G401 (cell line): ENCODE measurements around the gene OPN1SW. TPM values are rescaled to one million over a fixed set of nuclear protein-coding genes. Genes with fewer than 3 reads are reported as not detected.
A peak's percentile ranks its signal among the peaks of the same experiment; 100 is the strongest.

Experiments
- DNase-seq: peaks from one replicate; pipeline ENCODE4 v3.0.0-alpha.2; 2015; ENCODE audit warnings: low spot score
- in situ Hi-C: cut with HindIII; loops from 2 replicates; pipeline ENCODE4 v1.10.0; 2016; ENCODE audit warnings: low sequenced_read_pairs, mixed read lengths
- total RNA-seq: library from RNA; depleted of rRNA; stranded (reverse); fragments of >200 nt; shearing (Covaris generic); gene quantifications from 2 replicates; pipeline ENCODE4 v1.2.3, GENCODE V29; 2014

Gene OPN1SW
- total RNA-seq, 1 experiment from 2014 or later: not detected

- in situ Hi-C loops: no loop called here
- DNase-seq: no peak
These were observed 18.8 kb upstream of the OPN1SW start for GRCh38 chr7:128794436-128794835.

GRCh38 chr7:128794020-128794419 lies 18.4 kb upstream of the OPN1SW start:
- in situ Hi-C loops: no loop called here
- peak; percentile 37 for DNase-seq

GRCh38 chr7:128793181-128793547 lies 17.6 kb upstream of the OPN1SW start:
- in situ Hi-C loops: no loop called here
- DNase-seq: no peak

- in situ Hi-C loops: no loop called here
- peak; percentile 83 for DNase-seq
These were observed 17.0 kb upstream of the OPN1SW start for GRCh38 chr7:128792471-128793180.

- DNase-seq: peak; percentile 37
- in situ Hi-C loops: no loop called here
These were observed 16.4 kb upstream of the OPN1SW start for GRCh38 chr7:128791972-128792327.

- DNase-seq: peak; percentile 76
- in situ Hi-C loops: no loop called here
These were observed 15.8 kb upstream of the OPN1SW start, which contains the start of gene CCDC136 for GRCh38 chr7:128791121-128791971. Gene CCDC136 (plus strand): TSS chr7:128791968. CDS start chr7:128792412, 444 bp downstream.

- peak; percentile 26 for DNase-seq
- in situ Hi-C loops: no loop called here
These were observed 14.9 kb upstream of the OPN1SW start for GRCh38 chr7:128790315-128791041.

GRCh38 chr7:128788446-128789412 lies 13.1 kb upstream of the OPN1SW start:
- in situ Hi-C loops: no loop called here
- no peak for DNase-seq

- no peak for DNase-seq
- in situ Hi-C loops: no loop called here
These were observed 10.1 kb upstream of the OPN1SW start for GRCh38 chr7:128785738-128786137.

- DNase-seq: peak; percentile 46
- in situ Hi-C loops: no loop called here
These were observed 7.7 kb upstream of the OPN1SW start for GRCh38 chr7:128783143-128783861.

GRCh38 chr7:128781851-128782250 lies 6.3 kb upstream of the OPN1SW start:
- DNase-seq: no peak

GRCh38 chr7:128781126-128781525 lies 5.5 kb upstream of the OPN1SW start:
- in situ Hi-C loops: no loop called here
- no peak for DNase-seq

More at GRCh38 chr7:128781851-128782250, 6.3 kb upstream of the OPN1SW start:
- in situ Hi-C loops: no loop called here

GRCh38 chr7:128778946-128779345 lies 3.4 kb upstream of the OPN1SW start:
- in situ Hi-C loops: no loop called here
- no peak for DNase-seq

- no peak for DNase-seq
- in situ Hi-C loops: no loop called here
These were observed 1.8 kb upstream of the OPN1SW start for GRCh38 chr7:128777156-128778123.

GRCh38 chr7:128774921-128775320 lies 673 bp downstream of the OPN1SW start:
- in situ Hi-C loops: no loop called here
- DNase-seq: no peak

- no peak for DNase-seq
- in situ Hi-C loops: no loop called here
These were observed 1.4 kb downstream of the OPN1SW start for GRCh38 chr7:128774029-128774689.

GRCh38 chr7:128773604-128774003 lies 2.0 kb downstream of the OPN1SW start:
- DNase-seq: no peak
- in situ Hi-C loops: no loop called here
